ENCODE measurements around the gene CBX7.

Gene CBX7

DNA sequence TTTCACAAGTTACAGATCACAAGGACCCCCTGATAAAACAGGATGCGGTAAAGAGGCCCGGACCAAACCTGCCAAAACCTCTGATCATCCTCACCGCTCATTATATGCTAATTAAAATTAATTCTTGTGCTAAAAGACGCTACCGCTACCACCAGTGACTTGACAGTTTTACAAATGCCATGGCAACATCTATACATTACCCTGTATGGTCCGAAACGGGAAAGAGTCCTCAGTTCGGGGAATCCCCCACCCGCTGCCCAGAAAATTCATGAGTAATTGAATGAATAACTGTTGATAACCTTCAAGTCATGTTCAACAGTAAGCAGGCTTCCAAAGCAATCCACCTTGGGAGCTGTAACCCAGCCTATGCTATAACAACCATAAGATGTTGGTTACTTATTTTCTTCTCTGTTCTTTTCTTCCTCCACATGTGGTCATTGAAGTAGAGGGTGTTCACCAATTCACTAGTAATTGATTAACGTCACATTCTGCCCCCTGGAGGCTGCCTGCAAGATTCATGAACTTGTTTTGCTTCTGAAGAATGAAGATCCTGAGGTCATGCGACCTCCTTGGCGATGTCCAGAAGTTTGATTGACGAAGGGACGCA lies 34.8 kb downstream of the CBX7 start:
- H3K27me3 ChIP-seq (replicated peaks; ENCODE audit: control insufficient read depth, insufficient read depth, low read length): no peaks in the 10 kb centered on the region
- 0 out of 2 replicates have a peak overlapping the region, but pooled peaks have one; percentile 7 for H3K4me3 ChIP-seq (replicated peaks; ENCODE audit: low read depth, low read length)
- TF ChIP-seq, protein P1, sequence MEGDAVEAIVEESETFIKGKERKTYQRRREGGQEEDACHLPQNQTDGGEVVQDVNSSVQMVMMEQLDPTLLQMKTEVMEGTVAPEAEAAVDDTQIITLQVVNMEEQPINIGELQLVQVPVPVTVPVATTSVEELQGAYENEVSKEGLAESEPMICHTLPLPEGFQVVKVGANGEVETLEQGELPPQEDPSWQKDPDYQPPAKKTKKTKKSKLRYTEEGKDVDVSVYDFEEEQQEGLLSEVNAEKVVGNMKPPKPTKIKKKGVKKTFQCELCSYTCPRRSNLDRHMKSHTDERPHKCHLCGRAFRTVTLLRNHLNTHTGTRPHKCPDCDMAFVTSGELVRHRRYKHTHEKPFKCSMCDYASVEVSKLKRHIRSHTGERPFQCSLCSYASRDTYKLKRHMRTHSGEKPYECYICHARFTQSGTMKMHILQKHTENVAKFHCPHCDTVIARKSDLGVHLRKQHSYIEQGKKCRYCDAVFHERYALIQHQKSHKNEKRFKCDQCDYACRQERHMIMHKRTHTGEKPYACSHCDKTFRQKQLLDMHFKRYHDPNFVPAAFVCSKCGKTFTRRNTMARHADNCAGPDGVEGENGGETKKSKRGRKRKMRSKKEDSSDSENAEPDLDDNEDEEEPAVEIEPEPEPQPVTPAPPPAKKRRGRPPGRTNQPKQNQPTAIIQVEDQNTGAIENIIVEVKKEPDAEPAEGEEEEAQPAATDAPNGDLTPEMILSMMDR (IDR thresholded peaks at IDR 0.05; ENCODE audit: insufficient read depth, low read length, poor library complexity, severe bottlenecking): peak; percentile 74
- H3K36me3 ChIP-seq (ENCODE audit: control insufficient read depth, insufficient read depth, low read length): no peaks in the 10 kb centered on the region
- peak; percentile 67 for DNase-seq (ENCODE audit: extremely low read depth, insufficient read length)

DNA sequence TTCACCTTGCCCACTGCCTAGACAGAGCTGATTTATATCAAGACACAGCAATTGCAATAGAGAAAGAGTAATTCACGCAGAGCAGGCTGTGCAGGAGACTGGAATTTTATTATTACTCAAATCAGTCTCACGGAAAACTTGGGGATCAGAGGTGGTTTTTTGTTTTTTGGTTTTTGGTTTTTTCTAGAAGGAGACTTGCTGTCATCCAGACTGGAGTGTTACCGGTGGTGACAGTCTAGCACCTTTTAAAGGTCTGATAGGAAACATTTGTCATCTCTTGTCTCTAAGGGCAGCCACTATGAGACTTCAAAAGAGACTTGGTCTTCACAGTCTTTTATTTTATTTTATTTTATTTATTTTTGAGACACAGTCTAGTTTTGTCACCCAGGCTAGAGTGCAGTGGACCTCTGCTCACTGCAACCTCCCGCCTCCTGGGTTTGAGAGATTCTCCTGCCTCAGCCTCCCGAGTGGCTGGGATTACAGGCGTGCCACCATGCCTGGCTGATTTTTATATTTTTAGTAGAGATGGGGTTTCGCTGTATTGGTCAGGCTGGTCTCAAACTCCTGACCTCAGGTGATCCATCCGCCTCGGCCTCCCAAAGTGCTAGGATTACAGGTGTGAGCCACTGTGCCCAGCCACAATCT lies 36.4 kb downstream of the CBX7 start:
- no peak overlapping the region for H3K4me3 ChIP-seq (replicated peaks; ENCODE audit: low read depth, low read length)
- TF ChIP-seq, protein P1 (IDR thresholded peaks at IDR 0.05; ENCODE audit: insufficient read depth, low read length, poor library complexity, severe bottlenecking): no peak
- H3K36me3 ChIP-seq (ENCODE audit: control insufficient read depth, insufficient read depth, low read length): no peaks in the 10 kb centered on the region
- no peaks in the 10 kb centered on the region for H3K27me3 ChIP-seq (replicated peaks; ENCODE audit: control insufficient read depth, insufficient read depth, low read length)
- no peak for DNase-seq (ENCODE audit: extremely low read depth, insufficient read length)

DNA sequence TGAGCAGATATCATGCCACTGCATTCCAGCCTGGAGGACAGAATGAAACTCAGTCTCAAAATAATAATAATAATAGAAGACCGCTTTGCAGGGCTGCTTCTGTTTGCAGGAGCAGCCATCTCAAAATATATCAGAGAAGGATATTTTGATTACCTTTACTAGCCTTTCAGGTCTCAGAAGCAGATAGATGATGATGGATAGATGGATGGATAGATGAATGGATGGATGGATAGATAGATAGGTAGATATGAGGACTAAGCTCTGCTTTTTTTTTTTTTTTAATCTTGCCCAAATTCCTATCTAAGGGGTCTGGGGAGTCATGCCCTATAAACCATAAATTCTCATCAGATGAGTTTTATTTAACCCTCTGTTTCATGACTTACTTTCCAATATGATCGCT lies 36.9 kb downstream of the CBX7 start:
- no peaks in the 10 kb centered on the region for H3K36me3 ChIP-seq (ENCODE audit: control insufficient read depth, insufficient read depth, low read length)
- TF ChIP-seq, protein P1 (IDR thresholded peaks at IDR 0.05; ENCODE audit: insufficient read depth, low read length, poor library complexity, severe bottlenecking): no peak
- no peaks in the 10 kb centered on the region for H3K27me3 ChIP-seq (replicated peaks; ENCODE audit: control insufficient read depth, insufficient read depth, low read length)
- H3K4me3 ChIP-seq (replicated peaks; ENCODE audit: low read depth, low read length): no peak overlapping the region
- DNase-seq (ENCODE audit: extremely low read depth, insufficient read length): no peak

DNA sequence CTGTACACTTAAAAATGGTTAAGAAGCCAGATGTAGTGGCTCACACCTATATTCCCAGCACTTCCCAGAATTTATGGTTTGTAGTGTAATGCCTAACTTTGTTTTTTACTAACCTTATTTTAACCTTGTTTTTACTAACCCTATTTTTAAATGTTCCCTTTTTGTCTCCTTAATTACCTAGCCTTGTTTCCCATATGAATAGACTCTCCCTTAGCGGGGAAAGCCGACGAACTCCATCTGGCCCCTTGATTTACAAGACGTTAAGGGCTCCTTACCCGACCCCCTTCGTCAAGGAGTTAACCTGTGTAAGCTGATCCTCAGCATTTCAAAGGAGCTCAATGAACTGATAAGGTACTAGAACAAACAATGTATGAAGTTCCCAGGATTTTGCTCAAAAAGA lies 38.4 kb downstream of the CBX7 start:
- H3K27me3 ChIP-seq (replicated peaks; ENCODE audit: control insufficient read depth, insufficient read depth, low read length): no peaks in the 10 kb centered on the region
- H3K4me3 ChIP-seq (replicated peaks; ENCODE audit: low read depth, low read length): no peak overlapping the region
- TF ChIP-seq, protein P1 (IDR thresholded peaks at IDR 0.05; ENCODE audit: insufficient read depth, low read length, poor library complexity, severe bottlenecking): no peak
- DNase-seq (ENCODE audit: extremely low read depth, insufficient read length): no peak
- no peaks in the 10 kb centered on the region for H3K36me3 ChIP-seq (ENCODE audit: control insufficient read depth, insufficient read depth, low read length)

DNA sequence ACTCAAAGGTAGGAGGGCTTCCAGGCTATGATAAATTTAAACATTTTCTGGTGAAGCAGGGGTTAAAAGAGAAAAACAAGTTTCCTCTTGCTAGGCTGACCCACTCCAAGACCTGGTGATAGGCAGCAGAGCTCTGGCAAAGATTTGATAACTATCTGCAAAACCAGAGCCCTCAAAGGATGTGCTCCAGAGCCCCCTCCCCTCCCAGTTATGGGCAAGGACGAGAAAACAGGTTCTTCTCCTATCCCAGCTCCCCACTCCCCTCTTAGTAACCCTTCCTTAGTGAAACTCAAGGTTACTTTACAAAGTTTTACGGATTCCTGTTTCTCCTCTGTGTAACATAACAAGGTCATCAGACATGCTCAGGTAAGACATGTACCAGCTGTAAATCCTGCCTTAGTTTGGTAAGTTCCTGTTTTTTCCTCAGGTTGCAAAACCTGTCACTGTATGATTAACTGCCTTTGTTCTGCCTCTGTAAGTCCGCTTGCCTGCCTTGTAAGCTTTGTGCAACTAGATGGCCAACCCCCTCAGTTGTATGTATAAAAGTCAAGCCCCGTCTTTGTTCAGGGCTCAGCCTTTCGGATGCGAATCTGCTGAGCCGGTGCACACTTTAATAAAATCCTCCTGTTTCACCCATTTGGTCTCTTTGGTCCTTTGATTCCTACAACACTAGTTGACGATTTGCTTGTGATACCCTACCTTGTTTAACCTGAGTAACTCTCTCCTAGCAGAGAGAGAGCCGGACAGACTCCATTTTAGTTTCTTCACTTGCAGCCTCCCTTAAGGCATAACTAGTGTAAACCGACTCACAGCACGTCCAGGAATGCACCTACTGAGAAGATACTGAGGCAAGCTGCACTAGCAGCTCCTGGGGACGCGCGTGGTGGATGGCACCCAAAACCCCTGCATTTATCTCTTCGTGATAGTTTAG lies 41.6 kb downstream of the CBX7 start:
- no peak for DNase-seq (ENCODE audit: extremely low read depth, insufficient read length)
- Histone ChIP-seq H3K4me3 (replicated peaks; ENCODE audit: low read depth, low read length) (no peak overlapping the region), H3K36me3 (ENCODE audit: control insufficient read depth, insufficient read depth, low read length) (no peaks in the 10 kb centered on the region), H3K27me3 (replicated peaks; ENCODE audit: control insufficient read depth, insufficient read depth, low read length) (no peaks in the 10 kb centered on the region)
- TF ChIP-seq, protein P1 (IDR thresholded peaks at IDR 0.05; ENCODE audit: insufficient read depth, low read length, poor library complexity, severe bottlenecking): no peak
